Sigmoid colon (tissue), 4 donors: ENCODE measurements around the gene HOXB1.

Experiments
- CTCF ChIP-seq, 4 experiments: fragments of 450-650 bp in 3 of 4; fragments of 200-600 bp in 1 of 4; IDR thresholded peaks; one replicate each; pipeline ENCODE4 v1.5.1; 2016 to 2019; ENCODE audit warnings: antibody characterized with exemption in 4 of 4, mild to moderate bottlenecking in 3 of 4, moderate library complexity in 2 of 4
- POLR2A ChIP-seq, 2 donors: fragments of 450-650 bp; IDR thresholded peaks; one replicate each; pipeline ENCODE4 v1.6.1; 2016; ENCODE audit warnings: antibody characterized with exemption in 2 of 2, mild to moderate bottlenecking in 2 of 2, moderate library complexity in 2 of 2
- POLR2AphosphoS5 ChIP-seq, 4 donors: sonication (generic); formaldehyde crosslinking; IDR thresholded peaks; one replicate each; pipeline ENCODE4 v1.6.1; 2017; ENCODE audit warnings: antibody characterized with exemption in 4 of 4

GRCh38 chr17:48519427-48519826 lies 11.4 kb downstream of the HOXB1 start:
- no peak for TF ChIP-seq POLR2A (IDR thresholded peaks at IDR 0.05)
- TF ChIP-seq CTCF (IDR thresholded peaks at IDR 0.05): no peak
- no peak for TF ChIP-seq POLR2AphosphoS5 (IDR thresholded peaks at IDR 0.05)
